Measurements from ENCODE around the gene GLP2R. TPM values are rescaled to one million over a fixed set of nuclear protein-coding genes. Genes with fewer than 3 reads are reported as not detected.

Gene GLP2R
- total RNA-seq, 1 donor, result not detected

- DNase-seq (ENCODE audit: low read depth), result no peak
- TF ChIP-seq CTCF (IDR thresholded peaks at IDR 0.05; ENCODE audit: insufficient read depth, low read length), result no peak
Measured at GRCh38 chr17:9862220-9862619, 36.5 kb downstream of the GLP2R start.

GRCh38 chr17:9862949-9863348 lies 37.2 kb downstream of the GLP2R start:
- DNase-seq (ENCODE audit: low read depth), result no peak
- H3K4me3 ChIP-seq (ENCODE audit: low read depth, low read length), result no peak overlapping the region
- TF ChIP-seq CTCF (IDR thresholded peaks at IDR 0.05; ENCODE audit: insufficient read depth, low read length), result no peak

More at GRCh38 chr17:9862220-9862619, 36.5 kb downstream of the GLP2R start:
- no peak overlapping the region for H3K4me3 ChIP-seq (ENCODE audit: low read depth, low read length)

- TF ChIP-seq CTCF (IDR thresholded peaks at IDR 0.05; ENCODE audit: insufficient read depth, low read length), result no peak
- no peak for DNase-seq (ENCODE audit: low read depth)
- no peak overlapping the region for H3K4me3 ChIP-seq (ENCODE audit: low read depth, low read length)
Measured at GRCh38 chr17:9865586-9865985, 39.9 kb downstream of the GLP2R start.

GRCh38 chr17:9868552-9868951 lies 42.8 kb downstream of the GLP2R start:
- no peak overlapping the region for H3K4me3 ChIP-seq (ENCODE audit: low read depth, low read length)
- no peak for TF ChIP-seq CTCF (IDR thresholded peaks at IDR 0.05; ENCODE audit: insufficient read depth, low read length)
- no peak for DNase-seq (ENCODE audit: low read depth)

GRCh38 chr17:9872852-9873251 lies 47.1 kb downstream of the GLP2R start:
- no peak for DNase-seq (ENCODE audit: low read depth)
- no peak overlapping the region for H3K4me3 ChIP-seq (ENCODE audit: low read depth, low read length)
- TF ChIP-seq CTCF (IDR thresholded peaks at IDR 0.05; ENCODE audit: insufficient read depth, low read length), result no peak

- TF ChIP-seq CTCF (IDR thresholded peaks at IDR 0.05; ENCODE audit: insufficient read depth, low read length), result no peak
- no peak for DNase-seq (ENCODE audit: low read depth)
- H3K4me3 ChIP-seq (ENCODE audit: low read depth, low read length), result no peak overlapping the region
Measured at GRCh38 chr17:9874722-9875121, 49.0 kb downstream of the GLP2R start.

- no peak overlapping the region for H3K4me3 ChIP-seq (ENCODE audit: low read depth, low read length)
- no peak for TF ChIP-seq CTCF (IDR thresholded peaks at IDR 0.05; ENCODE audit: insufficient read depth, low read length)
- DNase-seq (ENCODE audit: low read depth), result peak; percentile 0
Measured at GRCh38 chr17:9875441-9875840, 49.7 kb downstream of the GLP2R start.
